ENCODE measurements around the gene TNFRSF13B. TPM values are rescaled to one million over a fixed set of nuclear protein-coding genes. Genes with fewer than 3 reads are reported as not detected.
A peak's percentile ranks its signal among the peaks of the same experiment; 100 is the strongest.

The TNFRSF13B gene
- total and polyA plus RNA-seq, 2 experiments from 2014 or later = 0.24 TPM; not detected in 1

GRCh38 chr17:16986391-16986790 is 14.5 kb upstream of the TNFRSF13B start:
- DNase-seq (ENCODE audit: low spot score) (no peak), ATAC-seq (no peak)
- H3K27ac Mint-ChIP-seq = no peak overlapping the region
- H3K27me3 Mint-ChIP-seq (ENCODE audit: insufficient read depth, low read depth, poor library complexity) = peaks cover 5% of the 10 kb centered on the region
- H3K79me2 ChIP-seq (replicated peaks; ENCODE audit: insufficient read depth) = no peaks in the 10 kb centered on the region
- no peaks in the 10 kb centered on the region for H3K36me3 Mint-ChIP-seq (ENCODE audit: low read depth)
- H4K20me1 ChIP-seq (replicated peaks; ENCODE audit: insufficient read depth) = no peaks in the 10 kb centered on the region
- no peaks in the 10 kb centered on the region for H3K9me2 ChIP-seq (ENCODE audit: insufficient read depth)
- no peaks in the 10 kb centered on the region for H3K27me3 ChIP-seq (ENCODE audit: insufficient read depth)
- H3K4me1 ChIP-seq (ENCODE audit: insufficient read depth) = no peaks in the 10 kb centered on the region
- H3K4me3 Mint-ChIP-seq = no peak overlapping the region
- no peak overlapping the region for H3K27ac ChIP-seq (ENCODE audit: low read depth)
- TF ChIP-seq NANOG (IDR thresholded peaks at IDR 0.05; ENCODE audit: borderline replicate concordance) = no peak
- no peak for TF ChIP-seq JUNB (IDR thresholded peaks at IDR 0.05; ENCODE audit: unreplicated experiment)
- TF ChIP-seq STAT1 (IDR thresholded peaks at IDR 0.05; ENCODE audit: unreplicated experiment) = no peak
- no peak for TF ChIP-seq CTCF (conservative IDR thresholded peaks at IDR 0.05; ENCODE audit: low read depth in 2 of 2)
- no peak for TF ChIP-seq EZH2phosphoT487 (IDR thresholded peaks at IDR 0.05; ENCODE audit: unreplicated experiment)
- H3K36me3 ChIP-seq (ENCODE audit: insufficient read depth) = no peaks in the 10 kb centered on the region
- no peak overlapping the region for H2AFZ ChIP-seq
- H3K4me2 ChIP-seq = no peak overlapping the region
- H3K9me3 Mint-ChIP-seq = no peaks in the 10 kb centered on the region
- no peaks in the 10 kb centered on the region for H3F3A ChIP-seq (replicated peaks; ENCODE audit: low read depth)
- H3K4me1 Mint-ChIP-seq = peaks cover 7% of the 10 kb centered on the region; the same call in 2 of the 3 replicates
- H3K4me3 ChIP-seq = no peak overlapping the region

GRCh38 chr17:16981928-16982327 is 10.0 kb upstream of the TNFRSF13B start:
- peaks cover 1% of the 10 kb centered on the region for H3K27me3 Mint-ChIP-seq (ENCODE audit: insufficient read depth, low read depth, poor library complexity)
- TF ChIP-seq ZNF462 (CRISPR knock-in tag; IDR thresholded peaks at IDR 0.05) (no peak), NANOG (IDR thresholded peaks at IDR 0.05; ENCODE audit: borderline replicate concordance) (no peak), ETS1 (IDR thresholded peaks at IDR 0.05) (no peak), ZNF114 (CRISPR knock-in tag; IDR thresholded peaks at IDR 0.05) (no peak), STAT1 (IDR thresholded peaks at IDR 0.05; ENCODE audit: unreplicated experiment) (no peak), POLR2AphosphoS5 (IDR thresholded peaks at IDR 0.05; ENCODE audit: low read depth) (no peak), CREB1 (CRISPR knock-in tag; IDR thresholded peaks at IDR 0.05; ENCODE audit: low read depth) (no peak), EZH2phosphoT487 (IDR thresholded peaks at IDR 0.05; ENCODE audit: unreplicated experiment) (no peak), EZH2 (IDR thresholded peaks at IDR 0.05; ENCODE audit: low read depth, unreplicated experiment) (no peak)

More at GRCh38 chr17:16981928-16982327, 10.0 kb upstream of the TNFRSF13B start:
- Histone ChIP-seq H3K4me3 (no peak overlapping the region), H2AFZ (no peak overlapping the region), H4K20me1 (replicated peaks; ENCODE audit: insufficient read depth) (no peaks in the 10 kb centered on the region), H3K4me2 (no peak overlapping the region), H3K27me3 (ENCODE audit: insufficient read depth) (no peaks in the 10 kb centered on the region), H3K4me1 (ENCODE audit: insufficient read depth) (no peaks in the 10 kb centered on the region), H3K36me3 (ENCODE audit: insufficient read depth) (no peaks in the 10 kb centered on the region), H3K27ac (ENCODE audit: low read depth) (no peak overlapping the region), H3K9me2 (ENCODE audit: insufficient read depth) (no peaks in the 10 kb centered on the region), H3K79me2 (replicated peaks; ENCODE audit: insufficient read depth) (no peaks in the 10 kb centered on the region), H3F3A (replicated peaks; ENCODE audit: low read depth) (no peaks in the 10 kb centered on the region)
- no peak overlapping the region for H3K27ac Mint-ChIP-seq
- peaks cover 6% of the 10 kb centered on the region; the same call in 2 of the 3 replicates for H3K4me1 Mint-ChIP-seq
- H3K9me3 Mint-ChIP-seq = no peaks in the 10 kb centered on the region
- H3K4me3 Mint-ChIP-seq = no peak overlapping the region
- H3K36me3 Mint-ChIP-seq (ENCODE audit: low read depth) = no peaks in the 10 kb centered on the region
- ATAC-seq (peak; percentile 26; the same call in 1 of the 3 replicates), DNase-seq (ENCODE audit: low spot score) (no peak)
